Measurements from ENCODE around the gene ANKEF1. TPM values are rescaled to one million over a fixed set of nuclear protein-coding genes. Genes with fewer than 3 reads are reported as not detected.

ANKEF1 gene
- total RNA-seq, 2 experiments from 2014 or later, result 1.1 to 6.4 TPM

- Histone ChIP-seq H3K4me2 (ENCODE audit: low read length) (no peak overlapping the region), H4K20me1 (ENCODE audit: insufficient read depth, low read length) (no peaks in the 10 kb centered on the region), H3K79me2 (ENCODE audit: insufficient read depth, low read depth, low read length) (no peaks in the 10 kb centered on the region), H2AFZ (ENCODE audit: low read length) (no peak overlapping the region), H3K36me3 (ENCODE audit: insufficient read depth, low read length) (no peaks in the 10 kb centered on the region), H3K9me2 (ENCODE audit: insufficient read depth, low read length) (no peaks in the 10 kb centered on the region), H3K4me3 (ENCODE audit: low read depth, low read length, poor library complexity, severe bottlenecking) (no peak overlapping the region), H3K9me3 (ENCODE audit: low read length) (no peaks in the 10 kb centered on the region), H3K27ac (ENCODE audit: low read depth, low read length, poor library complexity, severe bottlenecking) (no peak overlapping the region), H3K4me1 (ENCODE audit: insufficient read depth, low read length, poor library complexity, severe bottlenecking) (no peaks in the 10 kb centered on the region)
- CTCF ChIA-PET (ENCODE audit: unreplicated experiment), result no interaction called here
- no TSS peak for BruUV-seq (replicated peaks)
- no peak for TF ChIP-seq CTCF (conservative IDR thresholded peaks at IDR 0.05; ENCODE audit: low read length)
- TF ChIP-seq EZH2phosphoT487 (IDR thresholded peaks at IDR 0.05; ENCODE audit: borderline replicate concordance, low read depth, low read length), result no peak
- POLR2A ChIA-PET, result no interaction called here
- DNase-seq (ENCODE audit: low spot score), result no peak
- intact Hi-C loops (cut with micrococcal nuclease; ENCODE audit: unreplicated experiment), result no loop called here
These were observed 45.8 kb downstream of the ANKEF1 start for GRCh38 chr20:10080574-10080973.

- TF ChIP-seq EZH2phosphoT487 (IDR thresholded peaks at IDR 0.05; ENCODE audit: borderline replicate concordance, low read depth, low read length) (no peak), CTCF (conservative IDR thresholded peaks at IDR 0.05; ENCODE audit: low read length) (no peak)
- Histone ChIP-seq H3K4me3 (ENCODE audit: low read depth, low read length, poor library complexity, severe bottlenecking) (no peak overlapping the region), H3K9me2 (ENCODE audit: insufficient read depth, low read length) (no peaks in the 10 kb centered on the region), H3K79me2 (ENCODE audit: insufficient read depth, low read depth, low read length) (no peaks in the 10 kb centered on the region), H3K4me1 (ENCODE audit: insufficient read depth, low read length, poor library complexity, severe bottlenecking) (no peaks in the 10 kb centered on the region), H3K4me2 (ENCODE audit: low read length) (no peak overlapping the region), H4K20me1 (ENCODE audit: insufficient read depth, low read length) (no peaks in the 10 kb centered on the region), H3K36me3 (ENCODE audit: insufficient read depth, low read length) (no peaks in the 10 kb centered on the region), H2AFZ (ENCODE audit: low read length) (no peak overlapping the region), H3K9me3 (ENCODE audit: low read length) (no peaks in the 10 kb centered on the region), H3K27ac (ENCODE audit: low read depth, low read length, poor library complexity, severe bottlenecking) (no peak overlapping the region)
- intact Hi-C loops (cut with micrococcal nuclease; ENCODE audit: unreplicated experiment), result loop anchor here (1.0 to 2.0 kb wide), 3 partner anchors 55 to 473 kb away; partner anchors contain the start of gene ANKEF1
- POLR2A ChIA-PET, result interaction anchor here (1.2 kb wide), 1 partner anchor 112 kb away, joined by 3 read pairs; no protein-coding TSS in a partner anchor
- no TSS peak for BruUV-seq (replicated peaks)
- CTCF ChIA-PET (ENCODE audit: unreplicated experiment), result interaction anchor here (1.2 to 1.3 kb wide), 2 partner anchors 112 to 114 kb away, joined by 3 read pairs; no protein-coding TSS in a partner anchor
- no peak for DNase-seq (ENCODE audit: low spot score)
These were observed 55.2 kb downstream of the ANKEF1 start for GRCh38 chr20:10089871-10090587.
